AML-193 (cell line): ENCODE data around the gene TTC39A.
"Not testable (repeated sequence)": the region's sequence is repeated elsewhere in the genome, so short reads cannot be mapped to it uniquely, and the experiment has no call there.

ENCODE experiments used
- DNase-seq, 2 experiments: peaks; one replicate each; lab custom pipeline; 2025; lab: John Stamatoyannopoulos, UW

Gene TTC39A

DNA sequence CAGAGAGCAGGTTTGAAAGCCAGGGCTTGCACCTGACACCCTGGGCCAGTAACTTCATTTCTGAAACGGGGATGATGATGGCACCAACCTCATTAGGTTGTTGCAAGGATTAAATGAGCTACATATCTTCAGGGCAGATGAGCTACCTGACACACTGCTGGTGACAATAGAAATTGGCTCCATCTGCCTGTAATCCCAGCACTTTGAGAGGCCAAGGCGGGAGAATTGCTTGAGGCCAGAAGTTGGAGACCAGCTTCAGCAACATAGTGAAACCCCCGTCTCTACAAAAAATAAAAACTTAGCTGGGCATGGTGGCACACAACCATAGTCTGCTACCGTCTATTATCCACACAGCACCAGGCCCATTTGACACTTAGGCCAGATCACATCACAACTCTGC, 6.3 kb upstream of the TTC39A start:
- DNase-seq: no peak

DNA sequence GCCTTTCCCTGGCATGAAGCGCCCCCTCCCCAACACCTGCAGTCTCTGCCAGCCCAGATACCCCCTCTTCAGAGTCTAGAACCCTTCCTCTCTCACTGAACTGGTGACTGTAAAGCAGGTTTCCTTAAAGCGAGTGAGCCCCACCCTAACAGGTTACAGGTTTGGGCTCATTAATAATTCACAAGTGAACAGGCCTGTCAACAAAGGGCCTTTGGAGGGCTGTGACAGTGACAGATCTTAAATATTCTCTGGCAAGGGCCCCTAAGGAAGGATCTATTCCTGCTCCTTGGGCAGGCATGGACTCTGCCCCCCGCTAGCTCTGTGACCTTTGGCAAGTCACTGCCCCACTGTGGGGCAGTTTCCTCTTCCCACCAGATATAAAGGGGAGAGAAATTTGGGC, 5.6 kb upstream of the TTC39A start:
- no peak for DNase-seq

DNA sequence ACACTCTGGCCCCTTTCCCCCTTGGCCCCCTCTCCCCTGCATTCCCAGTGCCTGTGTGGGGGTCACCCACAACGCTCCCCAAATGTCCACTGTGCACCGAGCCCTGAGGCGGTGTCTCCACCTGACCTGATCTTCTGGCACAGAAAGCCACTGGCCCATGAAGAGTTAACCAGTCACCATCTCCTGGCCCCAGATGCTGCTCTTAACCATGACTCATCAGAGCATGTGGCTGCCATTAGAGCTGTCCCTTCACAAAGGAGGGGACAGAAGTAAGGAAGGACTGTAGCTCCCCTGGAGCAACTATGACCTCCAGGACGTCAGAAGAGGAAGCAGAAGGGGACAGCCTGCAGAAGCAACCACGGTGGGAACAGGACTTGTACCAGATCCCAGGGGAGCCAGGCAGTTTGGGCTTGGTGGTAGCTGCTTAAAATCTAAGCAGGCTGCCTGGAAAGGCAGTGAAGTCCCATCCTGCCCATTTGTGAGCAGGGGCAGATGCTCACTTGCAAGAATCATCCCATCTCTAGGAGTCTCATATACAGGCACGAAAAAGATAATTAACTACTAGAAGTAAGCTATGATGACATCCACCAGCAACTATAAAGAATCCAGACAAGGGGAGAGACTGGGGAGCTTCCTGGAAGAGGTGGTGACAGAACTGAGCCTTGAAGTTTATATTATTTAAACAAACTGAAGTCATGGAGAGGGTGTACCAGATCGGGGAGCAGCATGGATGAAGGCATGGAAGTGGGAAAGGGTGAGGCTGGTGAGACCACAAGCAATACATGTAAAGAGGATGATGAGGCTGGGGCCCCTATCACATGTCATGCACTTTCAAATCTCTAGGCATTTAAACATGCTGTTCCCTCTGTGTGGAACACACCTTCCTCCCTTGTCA, 1.1 kb upstream of the TTC39A start:
- peak; percentile 53 to 56 for DNase-seq

DNA sequence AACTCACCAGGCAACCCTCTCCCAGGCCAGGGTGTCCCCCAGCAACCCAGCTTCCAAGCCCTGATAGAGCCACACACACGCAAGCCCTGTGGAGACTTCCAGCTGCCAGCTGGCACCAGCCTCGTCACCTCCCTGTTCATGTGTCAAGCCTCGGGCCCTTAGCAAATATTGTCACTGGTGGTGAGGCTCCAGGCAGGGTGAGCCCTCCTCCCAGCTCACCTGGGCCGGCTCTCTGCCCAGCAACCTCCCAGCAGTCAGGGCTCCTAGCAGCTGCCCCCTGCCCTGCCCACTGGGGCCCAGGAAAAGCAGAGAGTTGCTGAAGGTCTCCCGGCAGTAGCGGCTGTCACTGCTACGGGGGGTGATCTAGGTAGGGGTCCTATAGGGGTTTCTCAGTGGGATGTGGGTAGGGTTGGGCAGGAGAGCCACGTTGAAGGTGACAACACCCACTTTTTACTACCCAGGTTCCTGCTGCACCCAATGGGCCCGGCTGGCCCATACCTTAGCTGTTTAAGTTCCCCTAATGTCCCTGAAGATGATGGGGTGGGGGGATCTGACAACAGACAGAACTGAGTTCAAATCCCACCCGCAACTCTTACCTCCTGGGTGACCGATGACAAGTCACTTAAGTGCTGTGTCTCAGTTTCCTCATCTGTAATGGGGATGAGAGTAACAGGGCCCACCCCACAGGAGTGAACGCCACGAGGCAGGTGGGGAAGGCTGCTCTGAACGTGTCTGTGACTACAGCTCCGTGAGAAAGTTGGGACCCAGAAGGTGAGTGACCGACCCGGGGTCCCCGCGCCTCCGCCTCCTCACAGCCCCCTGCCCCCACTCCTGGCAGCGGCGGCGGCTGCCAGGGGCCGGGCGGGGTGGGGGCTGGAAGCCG, 678 bp downstream of the TTC39A start:
- DNase-seq: no peak

DNA sequence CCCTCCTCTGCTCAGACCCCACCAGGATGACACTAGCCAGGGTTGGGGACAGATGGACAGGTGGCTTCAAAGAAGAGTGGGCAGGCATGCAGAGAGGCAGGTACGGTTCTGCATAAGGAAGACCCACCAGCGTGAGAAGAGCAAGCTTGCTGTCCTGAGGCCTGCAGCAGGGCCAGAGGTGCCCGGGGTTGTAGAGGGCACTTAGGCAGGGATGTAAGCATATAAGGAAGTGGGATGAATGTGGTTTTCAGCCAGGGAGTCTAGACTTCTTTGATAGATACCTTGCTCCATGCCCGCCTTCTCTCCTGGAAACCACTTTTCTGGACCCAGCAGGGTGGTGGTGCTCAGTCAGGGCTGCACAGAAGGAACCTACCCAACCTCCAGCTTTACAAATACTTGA, 1.4 kb downstream of the TTC39A start:
- no peak for DNase-seq

DNA sequence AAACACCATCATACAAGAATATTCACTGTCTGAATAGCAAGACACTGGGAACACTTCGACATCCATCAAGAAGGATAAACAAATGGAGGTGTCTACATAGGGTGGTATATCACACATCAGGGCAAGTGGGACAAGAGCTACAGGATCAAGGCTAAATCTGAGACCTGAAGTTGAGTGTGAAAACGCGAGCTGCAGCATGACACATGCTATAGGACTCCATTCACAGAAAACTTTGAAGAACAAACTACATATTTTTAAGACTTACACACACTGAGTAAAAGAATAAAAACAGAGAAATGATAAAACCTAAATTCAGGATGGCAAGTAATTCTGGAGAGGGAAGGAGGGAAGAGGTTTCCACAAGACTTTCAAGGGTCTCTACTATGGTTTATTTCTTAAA, 2.1 kb downstream of the TTC39A start:
- DNase-seq: no peak

DNA sequence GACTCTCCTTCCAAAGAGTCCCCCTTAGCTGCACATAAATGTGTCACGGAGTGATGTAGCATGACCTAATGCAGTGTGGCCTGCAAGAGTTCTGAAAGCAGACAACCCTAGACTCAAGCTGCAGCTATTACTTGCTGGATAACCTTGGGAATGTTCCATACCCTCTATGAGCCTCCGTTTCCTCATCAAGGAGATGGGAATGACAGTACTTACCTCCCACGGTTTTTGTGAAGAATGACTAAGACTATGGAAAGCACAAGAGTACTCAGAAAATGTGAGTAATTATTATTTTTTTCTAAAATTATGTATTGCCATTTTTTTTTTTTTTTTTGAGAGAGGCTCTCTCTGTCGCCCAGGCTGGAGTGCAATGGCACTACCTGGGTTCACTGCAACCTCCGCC, 3.0 kb downstream of the TTC39A start:
- no peak for DNase-seq

DNA sequence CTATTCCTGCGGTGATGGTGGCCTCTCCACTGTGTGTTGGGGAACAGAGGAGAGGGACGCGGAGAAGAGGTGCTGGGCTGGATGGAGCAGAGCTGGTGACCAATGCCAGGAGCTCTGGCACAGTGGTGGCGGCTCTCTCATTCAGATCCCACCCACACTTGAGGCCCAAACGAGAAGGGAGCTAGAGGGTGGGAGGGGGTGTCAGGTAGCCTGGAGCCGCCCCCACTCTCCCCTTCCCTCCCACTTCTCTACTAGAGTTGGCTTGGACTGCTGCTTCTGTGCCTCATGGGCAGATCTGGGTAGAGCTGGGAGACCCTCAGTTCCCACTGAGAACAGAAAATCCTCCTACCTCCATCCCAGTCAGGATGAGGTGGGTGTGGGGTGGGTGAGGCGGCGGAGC, 3.5 kb downstream of the TTC39A start:
- DNase-seq: no peak

DNA sequence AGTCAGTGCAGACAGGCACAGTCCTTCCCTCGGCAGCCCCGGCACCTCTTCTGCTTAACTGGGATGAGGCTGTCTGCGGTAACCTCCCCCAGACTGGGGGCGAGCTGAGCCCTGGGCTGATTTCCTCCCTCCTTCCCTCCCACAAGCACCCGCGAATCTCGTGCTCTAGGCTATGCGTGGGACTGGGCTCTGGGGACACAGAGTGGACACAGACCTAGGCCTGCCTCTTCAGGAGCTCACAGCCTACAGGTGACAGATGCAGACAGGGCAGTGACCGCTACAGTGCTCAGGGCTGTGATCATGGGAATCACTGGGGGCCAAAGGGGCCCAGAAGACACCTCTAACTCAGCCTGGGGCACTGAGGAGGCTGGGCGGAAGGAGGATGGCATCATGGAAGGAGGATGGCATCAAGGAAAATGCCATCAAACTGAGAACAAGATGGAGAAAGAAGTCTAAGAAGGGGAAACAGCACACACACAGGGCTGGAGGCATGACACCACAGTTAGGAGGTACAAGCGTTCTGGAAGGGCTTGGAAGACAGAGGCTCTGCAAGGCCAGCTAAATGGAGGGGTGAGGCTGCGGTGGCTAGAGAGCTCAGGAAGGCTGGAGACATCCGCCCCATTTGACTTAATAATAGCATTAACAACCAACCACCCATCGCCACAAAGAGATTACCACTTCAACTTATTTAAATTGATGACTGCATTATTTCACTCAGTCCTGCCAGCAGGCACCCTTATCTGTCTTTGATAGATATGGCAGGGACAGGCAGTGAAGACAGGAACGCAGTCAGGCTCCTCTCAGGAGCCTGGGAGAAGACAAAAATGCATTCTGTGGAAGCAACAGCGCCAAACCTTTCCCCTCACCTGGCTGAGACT, 4.2 kb downstream of the TTC39A start:
- no peak for DNase-seq

DNA sequence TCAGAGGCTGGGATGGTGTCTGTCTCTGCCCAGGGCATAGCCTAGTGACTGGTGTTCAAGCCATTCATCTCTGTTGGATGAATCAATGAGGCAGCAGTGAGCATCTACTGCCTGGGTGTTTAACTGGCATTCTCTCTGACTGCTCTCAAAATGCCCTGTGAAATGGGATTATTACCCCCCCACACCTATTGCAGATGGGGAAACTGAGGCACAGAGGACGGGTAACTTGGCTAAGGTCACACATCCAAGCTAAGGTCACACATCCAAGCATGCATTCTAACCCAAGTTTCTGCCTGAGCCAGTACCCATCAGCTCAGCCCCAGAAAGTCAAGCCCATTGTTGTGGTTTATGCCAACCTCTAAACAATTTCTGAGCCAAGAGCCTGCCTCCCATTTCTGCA, 5.0 kb downstream of the TTC39A start:
- DNase-seq: no peak

DNA sequence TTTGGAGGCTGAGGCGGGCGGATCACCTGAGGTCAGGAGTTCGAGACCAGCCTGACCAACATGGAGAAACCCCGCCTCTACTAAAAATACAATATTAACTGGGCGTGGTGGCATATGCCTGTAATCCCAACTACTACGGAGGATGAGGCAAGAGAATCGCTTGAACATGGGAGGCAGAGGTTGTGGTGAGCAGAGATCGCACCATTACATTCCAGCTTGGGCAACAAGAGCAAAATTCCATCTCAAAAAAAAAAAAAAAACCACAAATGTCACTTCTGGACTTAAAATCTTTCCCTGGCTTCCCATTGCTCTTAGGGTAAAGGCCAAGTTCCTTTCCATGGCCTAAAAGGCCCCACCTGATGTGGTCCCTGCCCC, 5.4 kb downstream of the TTC39A start:
- DNase-seq: not testable (repeated sequence)

DNA sequence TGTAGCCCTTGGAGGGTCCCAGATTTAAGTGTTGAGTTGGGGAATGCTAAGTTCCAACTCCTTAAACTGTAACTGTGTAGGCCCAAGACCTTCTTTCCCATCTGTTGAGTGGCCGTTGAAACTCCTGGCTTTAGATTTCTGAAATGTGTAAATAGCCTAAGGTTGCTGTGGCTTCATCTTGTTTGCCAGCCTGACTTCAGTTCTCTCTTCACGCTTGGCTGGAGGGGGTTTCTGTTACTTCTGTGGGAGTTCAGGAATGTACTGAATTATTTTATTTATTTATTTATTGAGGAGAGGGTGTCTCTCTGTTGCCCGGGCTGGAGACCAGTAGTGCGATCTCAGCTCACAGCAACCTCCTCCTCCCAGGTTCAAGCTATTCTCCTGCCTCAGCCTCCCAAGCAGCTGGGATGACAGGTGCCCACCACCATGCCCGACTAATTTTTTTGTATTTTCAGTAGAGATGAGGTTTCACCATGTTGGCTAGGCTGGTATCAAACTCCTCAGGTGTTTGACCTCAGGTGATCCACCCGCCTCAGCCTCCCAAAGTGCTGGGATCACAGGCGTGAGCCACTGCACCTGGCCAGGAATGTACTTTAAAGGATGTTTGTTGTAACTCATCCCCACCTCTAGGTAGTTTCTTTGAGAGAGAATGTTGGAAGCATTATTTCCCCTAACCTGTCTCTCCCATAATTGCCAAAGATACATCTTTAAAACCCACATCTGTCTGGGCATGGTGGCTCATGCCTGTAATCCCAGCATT, 5.9 kb downstream of the TTC39A start:
- no peak for DNase-seq

DNA sequence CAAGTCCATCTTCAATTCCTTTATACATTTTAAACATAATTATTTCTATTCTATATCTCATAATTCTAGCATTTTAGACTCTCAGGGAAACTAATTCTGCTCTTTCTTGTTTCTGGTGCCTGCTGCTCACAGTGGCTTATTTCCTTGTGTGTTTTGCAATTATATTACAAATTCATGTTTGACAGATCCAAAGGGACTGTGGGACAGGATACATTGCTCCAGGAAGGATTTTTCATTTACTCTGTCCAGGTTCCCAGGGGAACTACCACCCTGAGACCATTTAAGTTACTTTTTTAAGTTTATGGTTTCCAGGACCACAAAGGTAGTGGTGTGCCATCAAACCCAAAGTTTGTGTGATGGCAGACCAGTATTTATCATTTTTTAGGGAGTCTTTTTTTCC, 6.6 kb downstream of the TTC39A start:
- DNase-seq: no peak

DNA sequence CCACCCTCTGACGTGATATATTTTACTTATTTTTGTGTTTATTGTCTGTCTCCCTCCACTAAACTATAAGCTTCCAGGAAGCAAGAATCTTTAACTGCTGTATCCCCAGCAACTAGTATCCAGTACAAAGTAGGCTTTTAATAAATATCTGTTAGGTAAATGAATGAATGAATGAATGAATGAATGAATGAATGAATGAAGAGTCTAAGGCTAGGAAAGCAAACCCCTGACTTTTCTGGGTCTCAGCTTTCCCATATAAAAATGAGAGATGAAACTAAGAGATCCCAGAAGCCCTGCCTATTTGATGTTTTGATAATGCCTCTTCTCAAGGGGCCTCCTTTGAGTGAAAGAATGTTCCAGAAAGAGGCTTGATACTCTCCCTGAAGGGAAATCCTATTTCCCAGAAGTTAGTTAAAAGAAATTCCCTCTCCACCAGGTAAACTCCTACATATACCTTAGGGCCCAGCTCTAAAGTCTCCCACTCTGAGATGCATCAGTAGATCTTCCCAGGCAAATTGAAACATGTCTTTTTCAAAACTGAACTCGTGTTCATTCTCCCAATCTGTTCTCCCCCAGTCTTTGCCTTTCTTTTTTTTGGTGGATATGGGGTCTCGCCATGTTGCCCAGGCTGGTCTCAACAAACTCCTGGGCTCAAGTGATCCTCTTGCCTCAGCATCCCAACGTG, 7.8 kb downstream of the TTC39A start:
- DNase-seq: no peak

DNA sequence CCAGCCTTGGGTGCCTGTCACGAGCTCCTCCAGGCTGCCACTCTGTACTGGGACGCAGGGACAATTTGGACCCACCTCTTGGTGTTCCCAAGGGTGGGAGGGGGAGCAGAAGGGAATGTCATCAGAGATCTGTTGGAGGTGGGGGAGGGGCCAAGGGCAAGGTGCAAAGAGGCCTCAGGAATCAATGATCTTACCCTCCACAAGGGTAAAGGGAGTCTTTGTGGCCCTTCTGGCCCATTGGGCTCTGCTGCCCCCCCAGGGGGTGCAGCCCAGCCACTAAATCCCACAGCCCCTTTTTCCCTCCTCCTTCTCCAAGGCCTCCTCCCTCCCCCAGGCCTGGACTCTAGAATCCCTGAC, 8.5 kb downstream of the TTC39A start:
- DNase-seq: no peak

DNA sequence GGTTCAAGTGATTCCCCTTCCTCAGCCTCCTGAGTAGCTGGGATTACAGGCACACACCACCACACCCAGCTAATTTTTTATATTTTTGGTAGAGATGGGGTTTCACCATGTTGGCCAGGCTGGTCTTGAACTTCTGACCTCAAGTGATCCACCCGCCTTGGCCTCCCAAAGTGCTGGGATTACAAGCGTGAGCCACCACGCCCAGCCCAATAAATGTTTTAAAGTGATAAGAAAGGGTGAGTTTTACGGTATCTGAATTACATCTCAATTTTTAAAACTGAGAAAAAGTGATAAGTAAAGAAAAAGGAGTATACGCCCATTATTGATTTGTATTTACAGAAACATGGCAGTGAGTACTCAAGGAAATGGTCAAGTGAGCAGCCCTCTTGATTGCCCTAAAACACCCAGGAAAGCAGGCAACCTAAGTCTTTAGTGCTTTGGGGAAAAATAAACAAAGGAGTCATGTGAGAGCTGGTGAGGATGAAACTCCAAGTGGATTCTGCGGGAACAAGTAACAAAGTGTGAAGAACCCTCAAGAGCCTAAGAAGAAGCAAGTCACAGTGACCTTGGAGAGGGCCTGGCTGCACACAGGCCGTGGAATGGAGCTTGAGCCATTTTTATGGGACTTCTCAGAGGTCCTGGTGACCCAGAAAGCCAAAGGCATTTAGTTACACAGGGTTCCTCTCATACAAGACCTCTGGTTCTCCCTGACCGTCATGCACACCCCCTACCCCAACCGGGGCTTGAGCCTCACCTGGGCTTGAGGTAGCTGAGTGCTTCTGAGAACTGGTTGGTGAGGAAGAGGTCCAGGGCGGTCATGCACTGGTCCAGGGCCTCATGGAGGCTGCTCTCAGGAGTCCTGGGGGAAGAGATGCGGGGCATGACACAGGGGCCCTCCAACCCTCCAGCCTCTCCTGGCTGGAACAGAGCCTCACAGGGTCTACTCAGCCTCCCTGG, 9.1 kb downstream of the TTC39A start:
- no peak for DNase-seq

DNA sequence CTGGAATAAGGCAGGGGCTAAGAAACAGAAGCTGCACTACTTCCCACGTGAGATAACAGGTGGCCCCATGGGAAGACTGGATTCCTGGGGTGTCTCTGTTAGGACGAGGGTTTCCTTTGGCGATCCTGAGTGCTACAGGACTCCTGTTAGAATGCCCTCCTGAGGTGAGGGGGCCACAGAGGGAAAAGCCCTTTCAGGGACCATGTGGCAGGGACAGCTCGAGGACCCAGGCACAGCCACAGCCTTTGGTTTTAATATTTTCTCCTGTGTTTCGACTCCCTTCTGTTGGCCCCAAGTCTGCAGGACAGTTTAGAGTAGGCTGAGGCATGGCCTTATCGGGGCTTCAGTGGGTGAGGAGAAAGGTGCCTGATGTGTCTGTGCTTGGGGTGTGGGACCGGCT, 12.6 kb downstream of the TTC39A start:
- no peak for DNase-seq

DNA sequence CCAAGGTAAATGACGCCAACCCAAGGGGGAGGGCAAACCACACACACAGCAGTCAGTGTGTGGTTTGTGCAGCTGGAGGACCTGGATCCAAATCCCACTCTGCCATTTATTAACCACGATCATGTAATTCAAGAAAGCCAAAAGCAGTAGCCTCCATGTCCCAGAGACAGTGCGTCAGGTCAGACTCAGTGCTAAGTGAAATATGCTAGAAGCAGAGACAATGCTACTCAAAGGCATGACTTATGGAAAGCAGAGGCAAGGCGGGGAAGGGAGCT, 13.6 kb downstream of the TTC39A start:
- DNase-seq: no peak

DNA sequence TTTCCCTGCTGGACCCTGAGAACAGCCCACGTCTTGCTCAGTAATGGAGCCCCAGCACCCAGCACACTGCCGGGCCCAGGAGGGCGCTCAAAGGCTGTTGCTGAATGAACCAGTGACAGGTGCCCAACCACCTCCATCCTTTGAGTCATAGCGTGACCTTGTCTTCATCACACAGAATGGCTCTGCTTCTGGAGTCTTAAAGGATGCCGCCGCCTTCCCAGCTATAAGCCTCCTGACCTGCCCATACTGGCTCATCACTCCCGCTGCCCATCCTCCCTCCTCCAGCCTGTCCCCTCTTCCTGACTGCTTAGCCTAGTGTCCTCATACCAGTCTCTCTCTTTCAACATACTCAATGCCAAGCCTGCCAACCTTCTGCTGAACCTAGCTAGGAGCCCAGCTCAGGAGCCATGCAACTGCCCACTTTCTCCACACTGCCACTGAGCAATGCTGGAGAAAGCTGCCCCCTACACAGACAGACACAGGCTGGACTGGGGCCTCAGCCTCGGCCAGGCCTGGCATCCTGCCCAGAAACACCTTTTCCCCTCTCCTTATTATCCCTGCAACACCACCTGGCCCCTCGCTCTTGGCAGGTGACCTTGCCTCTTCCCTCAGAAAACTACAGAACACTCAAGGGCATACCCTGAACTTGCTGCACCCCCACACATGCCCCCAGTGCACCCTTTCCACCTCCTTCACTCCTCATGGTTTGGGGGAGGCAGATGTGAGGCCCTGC, 14.1 kb downstream of the TTC39A start:
- no peak for DNase-seq
